D341Med (cell line): ENCODE results near the gene NRDC.
"Not testable (repeated sequence)": the region's sequence is repeated elsewhere in the genome, so short reads cannot be mapped to it uniquely, and the experiment has no call there.

Experiments
- DNase-seq: peaks from one replicate; pipeline ENCODE4 v3.0.0; 2012; ENCODE audit warnings: low spot score

NRDC gene

GRCh38 chr1:51877434-51878307, 856 bp downstream of the NRDC start:
- no peak for DNase-seq

- DNase-seq = no peak
Measured at GRCh38 chr1:51875836-51876235, 2.7 kb downstream of the NRDC start.

GRCh38 chr1:51875291-51875772, 3.2 kb downstream of the NRDC start:
- no peak for DNase-seq

GRCh38 chr1:51873270-51873669, 5.3 kb downstream of the NRDC start:
- DNase-seq = not testable (repeated sequence)

- no peak for DNase-seq
Measured at GRCh38 chr1:51871351-51871975, 7.1 kb downstream of the NRDC start.

GRCh38 chr1:51870603-51871350, 7.8 kb downstream of the NRDC start:
- DNase-seq = no peak

- no peak for DNase-seq
Measured at GRCh38 chr1:51867479-51868232, 10.9 kb downstream of the NRDC start.

GRCh38 chr1:51863384-51863783, 15.1 kb downstream of the NRDC start:
- DNase-seq = no peak

GRCh38 chr1:51861669-51862068, 16.9 kb downstream of the NRDC start:
- DNase-seq = no peak

GRCh38 chr1:51859735-51860134, 18.8 kb downstream of the NRDC start:
- no peak for DNase-seq

GRCh38 chr1:51859333-51859732, 19.2 kb downstream of the NRDC start:
- DNase-seq = no peak

- no peak for DNase-seq
Measured at GRCh38 chr1:51858892-51859291, 19.6 kb downstream of the NRDC start.

GRCh38 chr1:51856745-51857144, 21.8 kb downstream of the NRDC start:
- no peak for DNase-seq

GRCh38 chr1:51855624-51856023, 22.9 kb downstream of the NRDC start:
- no peak for DNase-seq

GRCh38 chr1:51853360-51853759, 25.2 kb downstream of the NRDC start:
- no peak for DNase-seq

- DNase-seq = no peak
Measured at GRCh38 chr1:51851882-51852396, 26.6 kb downstream of the NRDC start.

- DNase-seq = no peak
Measured at GRCh38 chr1:51850420-51851223, 27.9 kb downstream of the NRDC start.

GRCh38 chr1:51847294-51847920, 31.1 kb downstream of the NRDC start:
- no peak for DNase-seq

GRCh38 chr1:51843948-51844347, 34.6 kb downstream of the NRDC start:
- no peak for DNase-seq

- DNase-seq = no peak
Measured at GRCh38 chr1:51842261-51842660, 36.3 kb downstream of the NRDC start.
